Neural cell (in vitro differentiated cells): ENCODE measurements around the gene EXOC6B. TPM values are rescaled to one million over a fixed set of nuclear protein-coding genes. Genes with fewer than 3 reads are reported as not detected.

Experiments used
- H2AFZ ChIP-seq: fragments of 200-600, 300-800 bp; sonication (generic), shearing (Covaris generic); 2 replicates; pipeline ENCODE4 v1.6.0; 2014; ENCODE audit warnings: low read depth, mild to moderate bottlenecking, antibody characterized with exemption, low read length, moderate library complexity
- H3F3A ChIP-seq: fragments of 200-600 bp; shearing (Covaris generic); 2 replicates; pipeline ENCODE4 v1.6.1; 2016; ENCODE audit warnings: mild to moderate bottlenecking, moderate library complexity, mixed read lengths, antibody characterized with exemption, low read length; ENCODE audit not compliant: insufficient read depth, poor library complexity, severe bottlenecking
- H3K27ac ChIP-seq: fragments of 200-600, 300-800 bp; sonication (generic), shearing (Covaris generic); 2 replicates; pipeline ENCODE4 v1.5.1; 2014; ENCODE audit warnings: mild to moderate bottlenecking, low read length, moderate library complexity
- H3K27me3 ChIP-seq: fragments of 300-800, 200-600 bp; sonication (generic), shearing (Covaris generic); 2 replicates; pipeline ENCODE4 v1.6.0; 2014; ENCODE audit warnings: mild to moderate bottlenecking, low read depth, low read length, moderate library complexity; ENCODE audit not compliant: insufficient read depth
- H3K36me3 ChIP-seq: fragments of 300-800, 200-600 bp; sonication (generic), shearing (Covaris generic); 2 replicates; pipeline ENCODE4 v1.5.1; 2014; ENCODE audit warnings: mild to moderate bottlenecking, antibody characterized with exemption, low read length, moderate library complexity; ENCODE audit not compliant: insufficient read depth
- H3K4me2 ChIP-seq: fragments of 300-800, 200-600 bp; sonication (generic), shearing (Covaris generic); 2 replicates; pipeline ENCODE4 v1.6.0; 2014; ENCODE audit warnings: mild to moderate bottlenecking, low read length
- H3K4me3 ChIP-seq: fragments of 300-800, 200-600 bp; sonication (generic), shearing (Covaris generic); 2 replicates; pipeline ENCODE4 v1.5.1; 2014; ENCODE audit warnings: mild to moderate bottlenecking, low read length, moderate library complexity
- H3K79me2 ChIP-seq: fragments of 200-600 bp; shearing (Covaris generic); replicated peaks from 2 replicates; pipeline ENCODE4 v1.6.0; 2014; ENCODE audit warnings: mild to moderate bottlenecking, low read length, moderate library complexity; ENCODE audit not compliant: insufficient read depth
- H3K9ac ChIP-seq: fragments of 300-800, 200-600 bp; sonication (generic), shearing (Covaris generic); 2 replicates; pipeline ENCODE4 v1.6.1; 2016; ENCODE audit warnings: mild to moderate bottlenecking, low read length, mixed read lengths
- H3K9me2 ChIP-seq: fragments of 200-600 bp; shearing (Covaris generic); 2 replicates; pipeline ENCODE4 v1.6.1; 2016; ENCODE audit warnings: mild to moderate bottlenecking, low read length, mixed read lengths; ENCODE audit not compliant: insufficient read depth
- H3K9me3 ChIP-seq: fragments of 200-600, 300-800 bp; sonication (generic), shearing (Covaris generic); 2 replicates; pipeline ENCODE4 v1.6.1; 2016; ENCODE audit warnings: mild to moderate bottlenecking, mixed run types, low read length, moderate library complexity, mixed read lengths
- H4K20me1 ChIP-seq: fragments of 200-600 bp; shearing (Covaris generic); 2 replicates; pipeline ENCODE4 v1.6.1; 2016; ENCODE audit warnings: mild to moderate bottlenecking, mixed run types; ENCODE audit not compliant: insufficient read depth
- CTCF ChIP-seq: fragments of 450-650 bp; IDR thresholded peaks from 2 replicates; pipeline ENCODE4 v1.5.1; 2014; ENCODE audit warnings: antibody characterized with exemption, mild to moderate bottlenecking, moderate library complexity; ENCODE audit not compliant: poor library complexity, severe bottlenecking
- EP300 ChIP-seq: fragments of 450-650 bp; conservative IDR thresholded peaks from 2 replicates; pipeline ENCODE4 v1.6.1; 2014; ENCODE audit warnings: antibody characterized with exemption, mild to moderate bottlenecking, moderate library complexity; ENCODE audit not compliant: poor library complexity, severe bottlenecking
- EZH2 ChIP-seq: fragments of 200-600, 300-800 bp; shearing (Covaris generic), sonication (generic); IDR thresholded peaks from 2 replicates; pipeline ENCODE4 v1.6.1; 2014; ENCODE audit warnings: antibody characterized with exemption, low read length, borderline replicate concordance, mild to moderate bottlenecking; ENCODE audit not compliant: insufficient read depth, poor library complexity, severe bottlenecking
- MXI1 ChIP-seq: fragments of 450-650 bp; conservative IDR thresholded peaks from 2 replicates; pipeline ENCODE4 v1.6.1; 2014; ENCODE audit warnings: antibody characterized with exemption, mild to moderate bottlenecking; ENCODE audit not compliant: poor library complexity, severe bottlenecking
- POLR2AphosphoS5 ChIP-seq: IDR thresholded peaks from 2 replicates; pipeline ENCODE4 v1.6.1; 2012
- RAD21 ChIP-seq: fragments of 450-650 bp; conservative IDR thresholded peaks from 2 replicates; pipeline ENCODE4 v1.6.1; 2014; ENCODE audit warnings: antibody characterized with exemption, mild to moderate bottlenecking, moderate library complexity
- REST ChIP-seq: IDR thresholded peaks from 2 replicates; pipeline ENCODE4 v1.6.1; 2012; ENCODE audit warnings: borderline replicate concordance
- SMC3 ChIP-seq: fragments of 450-650 bp; conservative IDR thresholded peaks from 2 replicates; pipeline ENCODE4 v1.6.1; 2014; ENCODE audit warnings: antibody characterized with exemption, mild to moderate bottlenecking, moderate library complexity; ENCODE audit not compliant: poor library complexity
- TAF1 ChIP-seq: IDR thresholded peaks from 2 replicates; pipeline ENCODE4 v1.6.1; 2012; ENCODE audit warnings: low read depth
- polyA plus RNA-seq: library from polyadenylated mRNA; depleted of rRNA; stranded (reverse); fragments of >200 nt; gene quantifications from 2 replicates; pipeline ENCODE4 v1.2.3, GENCODE V29; 2014

Gene EXOC6B
- polyA plus RNA-seq, 1 donor from 2014 or later: 23.4 TPM

GRCh38 chr2:72457801-72458516 lies 367.9 kb downstream of the EXOC6B start:
- H3K9me2 ChIP-seq: no peaks in the 10 kb centered on the region
- no peak overlapping the region for H3K9ac ChIP-seq
- H3F3A ChIP-seq: peaks cover 2% of the 10 kb centered on the region
- no peaks in the 10 kb centered on the region for H3K36me3 ChIP-seq
- H3K79me2 ChIP-seq: no peaks in the 10 kb centered on the region
- no peak overlapping the region for H3K4me3 ChIP-seq
- H3K9me3 ChIP-seq: peaks cover 5% of the 10 kb centered on the region
- no peaks in the 10 kb centered on the region for H3K27me3 ChIP-seq
- no peak overlapping the region for H2AFZ ChIP-seq
- H4K20me1 ChIP-seq: no peaks in the 10 kb centered on the region
- peak overlapping the region; percentile 29 for H3K27ac ChIP-seq
- no peak for TF ChIP-seq POLR2AphosphoS5
- no peak for TF ChIP-seq MXI1
- TF ChIP-seq TAF1: no peak
- no peak overlapping the region for H3K4me2 ChIP-seq

- no peak for TF ChIP-seq SMC3
- TF ChIP-seq RAD21: no peak
- no peak for TF ChIP-seq CTCF
- TF ChIP-seq POLR2AphosphoS5: no peak
- H3K4me2 ChIP-seq: no peak overlapping the region
Observed at GRCh38 chr2:72454189-72454588, 371.6 kb downstream of the EXOC6B start.

GRCh38 chr2:72442270-72442669 lies 383.6 kb downstream of the EXOC6B start:
- H3K27ac ChIP-seq: no peak overlapping the region
- no peaks in the 10 kb centered on the region for H3K79me2 ChIP-seq
- H3K36me3 ChIP-seq: no peaks in the 10 kb centered on the region
- H3K9me2 ChIP-seq: no peaks in the 10 kb centered on the region
- no peak overlapping the region for H3K9ac ChIP-seq
- TF ChIP-seq MXI1 (no peak), POLR2AphosphoS5 (no peak), RAD21 (no peak), CTCF (no peak), SMC3 (no peak), TAF1 (no peak), EZH2 (no peak), REST (no peak), EP300 (no peak)
- H3K27me3 ChIP-seq: no peaks in the 10 kb centered on the region
- H2AFZ ChIP-seq: no peak overlapping the region
- H3K4me2 ChIP-seq: no peak overlapping the region
- H3F3A ChIP-seq: no peaks in the 10 kb centered on the region
- no peaks in the 10 kb centered on the region for H4K20me1 ChIP-seq
- H3K4me3 ChIP-seq: no peak overlapping the region
- H3K9me3 ChIP-seq: peaks cover 8% of the 10 kb centered on the region

More at GRCh38 chr2:72454189-72454588, 371.6 kb downstream of the EXOC6B start:
- no peak overlapping the region for H3K9ac ChIP-seq
- no peak overlapping the region for H3K27ac ChIP-seq
- H3K4me3 ChIP-seq: no peak overlapping the region
- no peaks in the 10 kb centered on the region for H3K27me3 ChIP-seq
- H3K9me3 ChIP-seq: no peaks in the 10 kb centered on the region
- H3F3A ChIP-seq: peaks cover 2% of the 10 kb centered on the region
- no peaks in the 10 kb centered on the region for H3K36me3 ChIP-seq
- H2AFZ ChIP-seq: no peak overlapping the region
- no peaks in the 10 kb centered on the region for H4K20me1 ChIP-seq
- H3K79me2 ChIP-seq: no peaks in the 10 kb centered on the region
- no peaks in the 10 kb centered on the region for H3K9me2 ChIP-seq
